IMR-90 (cell line): Measurements from ENCODE around the gene SLC1A5. TPM values are rescaled to one million over a fixed set of nuclear protein-coding genes. Genes with fewer than 3 reads are reported as not detected.
A peak's percentile ranks its signal among the peaks of the same experiment; 100 is the strongest.

ENCODE experiments used
- ATAC-seq: fragments of 200-7000 bp; cut with Tn5 transposase; 2 replicates; pipeline ENCODE4 v1.9.1; 2020; ENCODE audit warnings: low read depth, mild to moderate bottlenecking, moderate library complexity
- BruUV-seq: library from RNA; stranded (reverse); fragments of 400-500 nt; replicated peaks from 2 replicates; lab custom pipeline; 2021; lab: Mats Ljungman, UMichigan
- CTCF ChIA-PET: fragments of 300-600 bp; formaldehyde crosslinking; extraction: SDS; loops from one replicate; lab custom pipeline; 2021; ENCODE audit warnings: antibody characterized with exemption; lab: Yijun Ruan, JAX
- POLR2A ChIA-PET: fragments of 300-600 bp; sonication (Branson Sonifier 250); formaldehyde crosslinking; loops from one replicate; lab custom pipeline; 2022; ENCODE audit warnings: antibody characterized with exemption; ENCODE audit not compliant: unreplicated experiment; lab: Charles Lee
- DNase-seq: peaks from one replicate; pipeline ENCODE4 v3.0.0; 2013
- H2AFZ ChIP-seq: replicated peaks from 2 replicates; pipeline ENCODE3; 2013; ENCODE audit warnings: low read length, mild to moderate bottlenecking; ENCODE audit not compliant: poor library complexity
- H2AK5ac ChIP-seq: 2 replicates; pipeline ENCODE4 v1.6.1; 2013; ENCODE audit warnings: low read depth, low read length, inconsistent platforms
- H2AK9ac ChIP-seq: replicated peaks from 2 replicates; pipeline ENCODE3; 2013; ENCODE audit warnings: mild to moderate bottlenecking, low read depth, low read length, moderate library complexity; ENCODE audit not compliant: poor library complexity
- H2BK120ac ChIP-seq: 2 replicates; pipeline ENCODE4 v1.6.1; 2013; ENCODE audit warnings: low read depth, low read length, inconsistent platforms
- H2BK15ac ChIP-seq: 3 replicates; pipeline ENCODE4 v1.6.1; 2013; ENCODE audit warnings: low read depth, low read length, inconsistent platforms
- H2BK20ac ChIP-seq: 2 replicates; pipeline ENCODE4 v1.6.1; 2013; ENCODE audit warnings: low read depth, mild to moderate bottlenecking, inconsistent platforms, low read length, moderate library complexity
- H2BK5ac ChIP-seq: 2 replicates; pipeline ENCODE4 v1.6.1; 2013; ENCODE audit warnings: mild to moderate bottlenecking, low read depth, low read length, inconsistent platforms; ENCODE audit not compliant: poor library complexity, severe bottlenecking
- H3K14ac ChIP-seq: replicated peaks from 2 replicates; pipeline ENCODE4 v1.6.1; 2013; ENCODE audit warnings: low read depth, low read length, inconsistent platforms
- H3K18ac ChIP-seq: 2 replicates; pipeline ENCODE4 v1.6.1; 2013; ENCODE audit warnings: low read depth, low read length, control low read depth
- H3K23ac ChIP-seq: 2 replicates; pipeline ENCODE4 v1.6.1; 2013; ENCODE audit warnings: low read depth, low read length, inconsistent platforms
- H3K27ac ChIP-seq: 2 replicates; pipeline ENCODE4 v1.5.1; 2013; ENCODE audit warnings: mild to moderate bottlenecking, control low read depth, low read length; ENCODE audit not compliant: insufficient read depth
- H3K27me3 ChIP-seq: 2 replicates; pipeline ENCODE4 v1.6.1; 2013; ENCODE audit warnings: low read length; ENCODE audit not compliant: control insufficient read depth, insufficient read depth
- H3K36me3 ChIP-seq: 2 replicates; pipeline ENCODE4 v1.6.1; 2013; ENCODE audit warnings: low read length, mixed read lengths; ENCODE audit not compliant: control insufficient read depth, insufficient read depth
- H3K4ac ChIP-seq: 2 replicates; pipeline ENCODE4 v1.6.1; 2013; ENCODE audit warnings: low read depth, low read length, inconsistent platforms
- H3K4me1 ChIP-seq: 2 replicates; pipeline ENCODE4 v1.6.1; 2013; ENCODE audit warnings: low read length, mixed read lengths; ENCODE audit not compliant: control insufficient read depth, insufficient read depth
- H3K4me2 ChIP-seq: 2 replicates; pipeline ENCODE4 v1.6.1; 2013; ENCODE audit warnings: low read depth, mild to moderate bottlenecking, control low read depth, low read length, moderate library complexity
- H3K4me3 ChIP-seq: 2 replicates; pipeline ENCODE4 v1.5.1; 2013; ENCODE audit warnings: low read depth, mild to moderate bottlenecking, control low read depth, low read length, moderate library complexity; ENCODE audit not compliant: insufficient read depth
- H3K56ac ChIP-seq: 2 replicates; pipeline ENCODE4 v1.6.1; 2013; ENCODE audit warnings: low read length, inconsistent platforms; ENCODE audit not compliant: insufficient read depth; ENCODE audit errors: extremely low read depth
- H3K79me1 ChIP-seq, 2 experiments: 2 replicates each; pipeline ENCODE4 v1.6.1; 2013; ENCODE audit warnings: low read length in 2 of 2, inconsistent platforms in 1 of 2, low read depth in 1 of 2
- H3K9ac ChIP-seq: 2 replicates; pipeline ENCODE4 v1.6.1; 2013; ENCODE audit warnings: low read depth, low read length, control low read depth
- H3K9me1 ChIP-seq: 2 replicates; pipeline ENCODE4 v1.6.1; 2013; ENCODE audit warnings: low read length, inconsistent platforms; ENCODE audit not compliant: insufficient read depth
- H3K9me3 ChIP-seq: 2 replicates; pipeline ENCODE4 v1.6.1; 2013; ENCODE audit warnings: low read length; ENCODE audit not compliant: control insufficient read depth, insufficient read depth
- H4K20me1 ChIP-seq: 2 replicates; pipeline ENCODE4 v1.6.1; 2013; ENCODE audit warnings: low read length, inconsistent platforms; ENCODE audit not compliant: insufficient read depth
- H4K5ac ChIP-seq: 2 replicates; pipeline ENCODE4 v1.6.1; 2013; ENCODE audit warnings: mild to moderate bottlenecking, low read depth, low read length, control low read depth
- H4K8ac ChIP-seq, 2 experiments: 2 replicates each; pipeline ENCODE4 v1.6.1; 2013; ENCODE audit warnings: low read depth in 2 of 2, low read length in 2 of 2, control low read depth in 1 of 2, inconsistent platforms in 1 of 2
- H4K91ac ChIP-seq: 2 replicates; pipeline ENCODE4 v1.6.1; 2013; ENCODE audit warnings: low read depth, low read length, inconsistent platforms; ENCODE audit not compliant: insufficient read depth
- BHLHE40 ChIP-seq: fragments of 150-350 bp; IDR thresholded peaks from 2 replicates; pipeline ENCODE4 v1.6.1; 2016; ENCODE audit warnings: mild to moderate bottlenecking, low read depth, low read length
- CEBPB ChIP-seq: IDR thresholded peaks from 2 replicates; pipeline ENCODE4 v1.6.1; 2012; ENCODE audit warnings: low read depth, low read length, improper control_type of control experiment
- CHD1 ChIP-seq: IDR thresholded peaks from 2 replicates; pipeline ENCODE4 v1.6.1; 2012; ENCODE audit warnings: low read depth, low read length, improper control_type of control experiment
- FOS ChIP-seq: fragments of 150-350 bp; IDR thresholded peaks from 2 replicates; pipeline ENCODE4 v1.6.1; 2016; ENCODE audit warnings: low read depth, low read length
- MAZ ChIP-seq: IDR thresholded peaks from 2 replicates; pipeline ENCODE4 v1.6.1; 2012; ENCODE audit warnings: low read depth, mild to moderate bottlenecking, low read length, improper control_type of control experiment, moderate library complexity, borderline replicate concordance
- MXI1 ChIP-seq: IDR thresholded peaks from 2 replicates; pipeline ENCODE4 v1.6.1; 2012; ENCODE audit warnings: low read depth, mild to moderate bottlenecking, low read length, moderate library complexity, borderline replicate concordance
- NFE2L2 ChIP-seq: fragments of 150-350 bp; IDR thresholded peaks from 2 replicates; pipeline ENCODE4 v1.6.1; 2016; ENCODE audit warnings: low read depth, mild to moderate bottlenecking, low read length
- POLR2A ChIP-seq: IDR thresholded peaks from 2 replicates; pipeline ENCODE4 v1.6.1; 2012; ENCODE audit warnings: mild to moderate bottlenecking, low read depth, low read length
- RAD21 ChIP-seq: IDR thresholded peaks from 2 replicates; pipeline ENCODE4 v1.6.1; 2012; ENCODE audit warnings: low read length, improper control_type of control experiment
- RCOR1 ChIP-seq: IDR thresholded peaks from 2 replicates; pipeline ENCODE4 v1.6.1; 2012; ENCODE audit warnings: mild to moderate bottlenecking, low read length, improper control_type of control experiment; ENCODE audit not compliant: insufficient replicate concordance
- RFX5 ChIP-seq: IDR thresholded peaks from 2 replicates; pipeline ENCODE4 v1.8.0; 2012; ENCODE audit warnings: low read depth, mild to moderate bottlenecking, low read length, moderate library complexity
- SMC3 ChIP-seq: fragments of 150-350 bp; IDR thresholded peaks from 2 replicates; pipeline ENCODE4 v1.6.1; 2016; ENCODE audit warnings: low read depth, mild to moderate bottlenecking, antibody characterized with exemption, low read length, moderate library complexity
- WGBS, 2 experiments: methylation state at CpG; one replicate each; pipeline versions ENCODE4 v1.1.5 to v1.1.7; 2013; ENCODE audit warnings: missing lambda C conversion rate in 2 of 2; ENCODE audit not compliant: insufficient read length in 1 of 2; ENCODE audit errors: extremely low coverage in 2 of 2; 5-methylcytosine and 5-hydroxymethylcytosine counted together
- dilution Hi-C: fragments of 300-500 bp; cut with HindIII; formaldehyde crosslinking; loops from one replicate; pipeline ENCODE4 v1.14.3; 2018; ENCODE audit warnings: low sequenced_read_pairs; ENCODE audit not compliant: unreplicated experiment
- in situ Hi-C: fragments of 300-500 bp; cut with MboI; formaldehyde crosslinking; loops from 3 replicates; pipeline ENCODE4 v1.14.3; 2019; ENCODE audit warnings: low sequenced_read_pairs, inconsistent platforms, mixed read lengths
- intact Hi-C: fragments of 100-400 bp; cut with micrococcal nuclease; formaldehyde crosslinking; loops from 2 replicates; pipeline ENCODE4 v1.10.0; 2022
- polyA plus RNA-seq, 3 experiments: library from polyadenylated mRNA; depleted of rRNA; stranded (reverse); fragments of >200 nt; gene quantifications; 2 replicates each; pipeline ENCODE4 v1.2.3, GENCODE V29; 2012; ENCODE audit warnings: low replicate concordance in 1 of 3
- total RNA-seq: library from RNA; depleted of rRNA; stranded (reverse); fragments of >200 nt; gene quantifications from 2 replicates; pipeline ENCODE4 v1.2.3, GENCODE V29; 2012
- TF ChIP-seq, protein P1 (sequence below): fragments of 150-350 bp; IDR thresholded peaks from 2 replicates; pipeline ENCODE4 v1.6.1; 2016; ENCODE audit warnings: low read depth, mild to moderate bottlenecking, low read length, moderate library complexity, borderline replicate concordance
- TF ChIP-seq, protein P2 (sequence below): conservative IDR thresholded peaks from 2 replicates; pipeline ENCODE4 v1.5.1; 2012; ENCODE audit warnings: mild to moderate bottlenecking, low read depth, low read length, improper control_type of control experiment
- TF ChIP-seq, protein P3 (sequence below): fragments of 150-350 bp; IDR thresholded peaks from 2 replicates; pipeline ENCODE4 v1.6.1; 2017; ENCODE audit warnings: mild to moderate bottlenecking, antibody characterized with exemption, low read length, low read depth

The SLC1A5 gene
- total and polyA plus RNA-seq, 2 of the 4 experiments (the other 2 are of a cell fraction) = 142 to 171 TPM

DNA sequence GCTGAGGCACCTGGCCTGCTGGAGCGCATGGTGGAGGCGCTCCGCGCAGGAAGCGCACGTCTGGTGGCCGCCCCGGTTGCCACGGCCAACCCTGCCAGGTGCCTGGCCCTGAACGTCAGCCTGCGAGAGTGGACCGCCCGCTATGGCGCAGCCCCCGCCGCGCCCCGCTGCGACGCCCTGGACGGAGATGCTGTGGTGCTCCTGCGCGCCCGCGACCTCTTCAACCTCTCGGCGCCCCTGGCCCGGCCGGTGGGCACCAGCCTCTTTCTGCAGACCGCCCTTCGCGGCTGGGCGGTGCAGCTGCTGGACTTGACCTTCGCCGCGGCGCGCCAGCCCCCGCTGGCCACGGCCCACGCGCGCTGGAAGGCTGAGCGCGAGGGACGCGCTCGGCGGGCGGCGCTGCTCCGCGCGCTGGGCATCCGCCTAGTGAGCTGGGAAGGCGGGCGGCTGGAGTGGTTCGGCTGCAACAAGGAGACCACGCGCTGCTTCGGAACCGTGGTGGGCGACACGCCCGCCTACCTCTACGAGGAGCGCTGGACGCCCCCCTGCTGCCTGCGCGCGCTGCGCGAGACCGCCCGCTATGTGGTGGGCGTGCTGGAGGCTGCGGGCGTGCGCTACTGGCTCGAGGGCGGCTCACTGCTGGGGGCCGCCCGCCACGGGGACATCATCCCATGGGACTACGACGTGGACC lies 32.4 kb downstream of the SLC1A5 start:
- Histone ChIP-seq H3K18ac (no peak overlapping the region), H3K9me3 (no peaks in the 10 kb centered on the region), H4K8ac (no peak overlapping the region), H2AK9ac (no peak overlapping the region), H4K91ac (no peak overlapping the region), H2BK20ac (no peak overlapping the region), H2BK15ac (no peak overlapping the region), H3K27me3 (no peaks in the 10 kb centered on the region), H3K4me2 (no peak overlapping the region), H4K5ac (no peak overlapping the region), H3K9me1 (peaks cover 9% of the 10 kb centered on the region), H2AK5ac (peak overlapping the region; percentile 35; the same call in 1 of the 2 replicates), H3K4me3 (no peak overlapping the region), H2AFZ (no peak overlapping the region), H3K9ac (no peak overlapping the region), H3K4me1 (peaks cover 12% of the 10 kb centered on the region), H3K36me3 (peaks cover 20% of the 10 kb centered on the region), H3K4ac (no peak overlapping the region), H4K20me1 (peaks cover 17% of the 10 kb centered on the region), H2BK120ac (no peak overlapping the region), H3K79me1 (peaks cover 8 to 29% of the 10 kb centered on the region in 2 experiments; a peak in 2 of 4 replicates), H2BK5ac (no peak overlapping the region), H3K14ac (no peak overlapping the region), H3K56ac (no peak overlapping the region), H3K27ac (no peak overlapping the region), H3K23ac (no peak overlapping the region)
- in situ Hi-C loops = loop anchor here (5.0 kb wide), 2 partner anchors 86 to 231 kb away; no protein-coding TSS in a partner anchor
- intact Hi-C loops = loop anchor here (2.0 kb wide), 1 partner anchor 235 kb away; no protein-coding TSS in a partner anchor
- dilution Hi-C loops = no loop called here
- 87% methylated on average over 70 of the region's 86 CpGs; no CpG with 5 or more reads in 1 of the 2 experiments for WGBS, 2 experiments
- no TSS peak for BruUV-seq
- ATAC-seq = no peak
- CTCF ChIA-PET = interaction anchor here (0.9 to 1.1 kb wide), 2 partner anchors 84 to 85 kb away, joined by 3 to 5 read pairs; no protein-coding TSS in a partner anchor
- no peak for DNase-seq
- POLR2A ChIA-PET = no interaction called here
- no peak for TF ChIP-seq CHD1
- no peak for TF ChIP-seq SMC3
- no peak for TF ChIP-seq BHLHE40
- TF ChIP-seq FOS = no peak
- TF ChIP-seq NFE2L2 = no peak
- TF ChIP-seq RAD21 = no peak
- TF ChIP-seq, protein P1, sequence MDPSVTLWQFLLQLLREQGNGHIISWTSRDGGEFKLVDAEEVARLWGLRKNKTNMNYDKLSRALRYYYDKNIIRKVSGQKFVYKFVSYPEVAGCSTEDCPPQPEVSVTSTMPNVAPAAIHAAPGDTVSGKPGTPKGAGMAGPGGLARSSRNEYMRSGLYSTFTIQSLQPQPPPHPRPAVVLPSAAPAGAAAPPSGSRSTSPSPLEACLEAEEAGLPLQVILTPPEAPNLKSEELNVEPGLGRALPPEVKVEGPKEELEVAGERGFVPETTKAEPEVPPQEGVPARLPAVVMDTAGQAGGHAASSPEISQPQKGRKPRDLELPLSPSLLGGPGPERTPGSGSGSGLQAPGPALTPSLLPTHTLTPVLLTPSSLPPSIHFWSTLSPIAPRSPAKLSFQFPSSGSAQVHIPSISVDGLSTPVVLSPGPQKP = no peak
- TF ChIP-seq, protein P2, sequence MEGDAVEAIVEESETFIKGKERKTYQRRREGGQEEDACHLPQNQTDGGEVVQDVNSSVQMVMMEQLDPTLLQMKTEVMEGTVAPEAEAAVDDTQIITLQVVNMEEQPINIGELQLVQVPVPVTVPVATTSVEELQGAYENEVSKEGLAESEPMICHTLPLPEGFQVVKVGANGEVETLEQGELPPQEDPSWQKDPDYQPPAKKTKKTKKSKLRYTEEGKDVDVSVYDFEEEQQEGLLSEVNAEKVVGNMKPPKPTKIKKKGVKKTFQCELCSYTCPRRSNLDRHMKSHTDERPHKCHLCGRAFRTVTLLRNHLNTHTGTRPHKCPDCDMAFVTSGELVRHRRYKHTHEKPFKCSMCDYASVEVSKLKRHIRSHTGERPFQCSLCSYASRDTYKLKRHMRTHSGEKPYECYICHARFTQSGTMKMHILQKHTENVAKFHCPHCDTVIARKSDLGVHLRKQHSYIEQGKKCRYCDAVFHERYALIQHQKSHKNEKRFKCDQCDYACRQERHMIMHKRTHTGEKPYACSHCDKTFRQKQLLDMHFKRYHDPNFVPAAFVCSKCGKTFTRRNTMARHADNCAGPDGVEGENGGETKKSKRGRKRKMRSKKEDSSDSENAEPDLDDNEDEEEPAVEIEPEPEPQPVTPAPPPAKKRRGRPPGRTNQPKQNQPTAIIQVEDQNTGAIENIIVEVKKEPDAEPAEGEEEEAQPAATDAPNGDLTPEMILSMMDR = no peak
- no peak for TF ChIP-seq MXI1
- no peak for TF ChIP-seq CEBPB
- TF ChIP-seq, protein P3, sequence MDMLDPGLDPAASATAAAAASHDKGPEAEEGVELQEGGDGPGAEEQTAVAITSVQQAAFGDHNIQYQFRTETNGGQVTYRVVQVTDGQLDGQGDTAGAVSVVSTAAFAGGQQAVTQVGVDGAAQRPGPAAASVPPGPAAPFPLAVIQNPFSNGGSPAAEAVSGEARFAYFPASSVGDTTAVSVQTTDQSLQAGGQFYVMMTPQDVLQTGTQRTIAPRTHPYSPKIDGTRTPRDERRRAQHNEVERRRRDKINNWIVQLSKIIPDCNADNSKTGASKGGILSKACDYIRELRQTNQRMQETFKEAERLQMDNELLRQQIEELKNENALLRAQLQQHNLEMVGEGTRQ = no peak
- no peak for TF ChIP-seq RCOR1
- TF ChIP-seq MAZ = no peak
- TF ChIP-seq POLR2A = no peak
- no peak for TF ChIP-seq RFX5
